ENCODE measurements around the gene R3HCC1L. TPM values are rescaled to one million over a fixed set of nuclear protein-coding genes. Genes with fewer than 3 reads are reported as not detected.
A peak's percentile ranks its signal among the peaks of the same experiment; 100 is the strongest.

R3HCC1L gene
- total RNA-seq, 4 donors from 2014 or later, result 9.0 to 11.6 (median 9.9) TPM

DNA sequence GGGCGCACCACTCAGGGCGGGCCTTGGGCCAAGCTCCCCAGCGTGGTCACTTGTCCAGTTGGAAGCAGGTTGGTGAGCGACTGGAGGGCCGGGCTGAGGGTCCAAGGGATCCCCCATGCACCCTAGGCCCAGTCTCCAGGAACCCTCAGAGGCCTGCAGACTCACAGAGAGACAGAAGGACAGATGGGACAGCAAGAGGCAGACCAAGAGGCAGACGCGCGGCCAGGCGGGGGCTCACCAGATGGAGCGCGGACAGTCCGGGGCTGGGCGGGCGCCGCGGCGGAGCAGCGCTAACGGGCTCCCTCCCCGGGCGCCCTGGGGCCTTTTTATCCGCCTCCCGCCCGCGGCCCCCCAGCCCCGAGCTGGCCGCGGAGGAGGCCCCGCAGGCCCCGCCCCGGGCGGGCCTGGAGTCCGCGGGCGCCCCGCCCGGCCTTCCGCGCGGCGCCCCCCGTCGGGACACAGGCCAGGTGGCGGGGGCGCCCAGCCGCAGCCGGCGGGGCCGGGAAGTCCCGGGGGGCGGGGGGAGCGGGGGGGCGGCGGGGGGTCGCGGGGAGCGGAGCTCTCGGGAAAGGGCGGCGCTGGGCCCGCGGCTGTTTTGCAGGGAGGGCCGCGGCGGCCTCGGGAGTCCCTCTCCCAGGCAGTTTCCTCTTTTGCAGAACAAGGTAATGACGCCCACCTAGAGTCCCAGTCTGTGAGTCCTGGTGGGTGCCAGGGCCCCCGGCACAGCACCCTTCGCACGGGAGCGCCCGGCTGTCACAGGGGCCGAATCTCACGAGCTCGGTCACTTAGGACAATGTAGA, 133.6 kb downstream of the R3HCC1L start, which contains the start of gene LOXL4:
TSS of gene LOXL4 (minus strand) at position 301 of the 800 bp plus-strand sequence. CDS start 5,175 bp downstream, outside the sequence.
- no peaks in the 10 kb centered on the region for H3K36me3 ChIP-seq
- DNase-seq (ENCODE audit: extremely low spot score), result no peak
- 38% methylated on average over 5 of the region's 75 CpGs for WGBS
- H3K9me3 ChIP-seq, result no peaks in the 10 kb centered on the region
- intact Hi-C loops (cut with DNase I), result no loop called here
- TF ChIP-seq POLR2A (IDR thresholded peaks at IDR 0.05; ENCODE audit: low read depth) (no peak), POLR2AphosphoS5 (IDR thresholded peaks at IDR 0.05) (peak in 1 of 2 donors; percentile 39)
- no peaks in the 10 kb centered on the region for H3K27me3 ChIP-seq
- peak within 1 kb of the TSS; percentile 61 to 69 (median 62) for H3K4me3 ChIP-seq
- H3K4me1 ChIP-seq, result peaks cover 22 to 56% (median 49%) of the 10 kb centered on the region in 4 donors
- peak within 1 kb of the TSS; percentile 89 to 90 (median 89) for H3K27ac ChIP-seq (replicated peaks in 1 of 4)

DNA sequence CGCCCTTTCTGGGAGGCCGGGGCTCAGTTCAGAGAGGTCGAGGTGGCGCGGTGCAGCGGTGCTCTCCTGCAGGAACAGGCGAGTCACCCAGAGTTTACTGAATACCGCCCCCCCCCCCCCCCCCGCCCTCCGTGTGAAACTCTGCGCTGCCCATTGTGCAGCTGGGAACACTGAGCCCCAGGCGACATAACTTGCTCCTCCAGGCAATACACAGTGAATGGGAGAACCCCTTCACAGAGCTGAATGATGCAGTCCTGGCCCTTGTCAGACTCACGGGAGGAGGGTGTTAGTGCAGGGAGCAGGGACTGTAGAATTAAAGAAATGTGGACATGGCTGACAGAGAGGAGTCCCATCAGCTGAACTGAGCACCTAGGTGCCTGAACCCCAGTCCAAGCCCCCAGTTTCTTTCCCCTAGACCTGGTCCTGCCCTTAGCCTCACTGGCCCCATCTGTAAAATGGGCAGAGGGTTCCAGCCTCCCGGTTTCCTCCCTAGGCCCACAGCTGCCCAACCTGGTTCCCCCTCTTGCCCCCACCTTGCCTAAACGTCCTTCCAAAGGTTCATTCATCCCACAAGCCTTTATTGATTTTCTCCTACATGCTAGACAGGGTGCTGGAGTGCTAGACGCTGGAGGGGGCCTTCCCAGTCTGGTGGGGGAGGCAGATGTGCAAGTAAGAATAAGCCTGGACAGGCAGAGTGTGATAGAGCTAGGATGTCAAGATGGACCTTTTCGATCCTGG, 134.4 kb downstream of the R3HCC1L start:
- Histone ChIP-seq H3K27me3 (no peaks in the 10 kb centered on the region), H3K4me3 (peak overlapping the region; percentile 61 to 69 (median 62)), H3K27ac (replicated peaks in 1 of 4) (peak overlapping the region; percentile 89 to 90 (median 89)), H3K36me3 (no peaks in the 10 kb centered on the region), H3K9me3 (no peaks in the 10 kb centered on the region), H3K4me1 (peaks cover 22 to 56% (median 49%) of the 10 kb centered on the region in 4 donors)
- 15% methylated on average over 9 of the region's 17 CpGs for WGBS
- no peak for DNase-seq (ENCODE audit: extremely low spot score)
- TF ChIP-seq EP300 (IDR thresholded peaks at IDR 0.05), result no peak
- TF ChIP-seq, protein P1, sequence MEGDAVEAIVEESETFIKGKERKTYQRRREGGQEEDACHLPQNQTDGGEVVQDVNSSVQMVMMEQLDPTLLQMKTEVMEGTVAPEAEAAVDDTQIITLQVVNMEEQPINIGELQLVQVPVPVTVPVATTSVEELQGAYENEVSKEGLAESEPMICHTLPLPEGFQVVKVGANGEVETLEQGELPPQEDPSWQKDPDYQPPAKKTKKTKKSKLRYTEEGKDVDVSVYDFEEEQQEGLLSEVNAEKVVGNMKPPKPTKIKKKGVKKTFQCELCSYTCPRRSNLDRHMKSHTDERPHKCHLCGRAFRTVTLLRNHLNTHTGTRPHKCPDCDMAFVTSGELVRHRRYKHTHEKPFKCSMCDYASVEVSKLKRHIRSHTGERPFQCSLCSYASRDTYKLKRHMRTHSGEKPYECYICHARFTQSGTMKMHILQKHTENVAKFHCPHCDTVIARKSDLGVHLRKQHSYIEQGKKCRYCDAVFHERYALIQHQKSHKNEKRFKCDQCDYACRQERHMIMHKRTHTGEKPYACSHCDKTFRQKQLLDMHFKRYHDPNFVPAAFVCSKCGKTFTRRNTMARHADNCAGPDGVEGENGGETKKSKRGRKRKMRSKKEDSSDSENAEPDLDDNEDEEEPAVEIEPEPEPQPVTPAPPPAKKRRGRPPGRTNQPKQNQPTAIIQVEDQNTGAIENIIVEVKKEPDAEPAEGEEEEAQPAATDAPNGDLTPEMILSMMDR (IDR thresholded peaks at IDR 0.05), result no peak
- no peak for TF ChIP-seq POLR2AphosphoS5 (IDR thresholded peaks at IDR 0.05)
- TF ChIP-seq POLR2A (IDR thresholded peaks at IDR 0.05; ENCODE audit: low read depth), result no peak
- intact Hi-C loops (cut with DNase I), result no loop called here

DNA sequence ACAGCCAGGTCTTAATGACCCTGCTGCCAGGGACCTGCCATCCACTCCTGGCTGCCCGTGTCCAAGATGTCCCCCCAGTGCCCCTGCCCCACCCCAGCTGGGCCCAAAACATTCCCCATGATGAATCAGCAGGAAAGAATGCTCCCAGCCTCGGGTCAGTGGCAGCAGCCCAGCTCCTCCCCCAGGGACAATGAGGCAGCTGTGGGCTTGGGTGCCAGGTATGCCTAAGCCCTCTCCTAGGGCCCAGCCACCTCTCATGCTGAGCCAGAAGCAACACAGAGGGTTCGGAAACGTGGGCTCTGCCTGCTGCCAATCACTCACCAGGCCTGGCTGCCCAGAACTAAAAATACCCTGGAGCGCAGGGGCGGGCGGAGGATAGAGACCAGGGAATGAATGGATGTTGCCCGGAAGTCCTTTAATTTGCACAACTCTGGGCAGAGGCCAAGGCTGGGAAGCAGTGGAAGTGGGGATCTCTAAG, 135.0 kb downstream of the R3HCC1L start:
- H3K27ac ChIP-seq (replicated peaks in 1 of 4), result peak overlapping the region; percentile 89 to 90 (median 89)
- no peaks in the 10 kb centered on the region for H3K27me3 ChIP-seq
- TF ChIP-seq, protein P1 (IDR thresholded peaks at IDR 0.05), result no peak
- no peak for TF ChIP-seq POLR2A (IDR thresholded peaks at IDR 0.05; ENCODE audit: low read depth)
- TF ChIP-seq POLR2AphosphoS5 (IDR thresholded peaks at IDR 0.05), result peak; percentile 76 to 81
- peak; percentile 17 for TF ChIP-seq EP300 (IDR thresholded peaks at IDR 0.05)
- H3K36me3 ChIP-seq, result no peaks in the 10 kb centered on the region
- H3K9me3 ChIP-seq, result no peaks in the 10 kb centered on the region
- H3K4me1 ChIP-seq, result peaks cover 22 to 56% (median 49%) of the 10 kb centered on the region in 4 donors
- no peak for DNase-seq (ENCODE audit: extremely low spot score)
- peak overlapping the region in 3 of 4 donors; percentile 2 to 63 (median 62) for H3K4me3 ChIP-seq
- intact Hi-C loops (cut with DNase I), result no loop called here
- WGBS, result 5% methylated on average over 6 of the region's 8 CpGs

DNA sequence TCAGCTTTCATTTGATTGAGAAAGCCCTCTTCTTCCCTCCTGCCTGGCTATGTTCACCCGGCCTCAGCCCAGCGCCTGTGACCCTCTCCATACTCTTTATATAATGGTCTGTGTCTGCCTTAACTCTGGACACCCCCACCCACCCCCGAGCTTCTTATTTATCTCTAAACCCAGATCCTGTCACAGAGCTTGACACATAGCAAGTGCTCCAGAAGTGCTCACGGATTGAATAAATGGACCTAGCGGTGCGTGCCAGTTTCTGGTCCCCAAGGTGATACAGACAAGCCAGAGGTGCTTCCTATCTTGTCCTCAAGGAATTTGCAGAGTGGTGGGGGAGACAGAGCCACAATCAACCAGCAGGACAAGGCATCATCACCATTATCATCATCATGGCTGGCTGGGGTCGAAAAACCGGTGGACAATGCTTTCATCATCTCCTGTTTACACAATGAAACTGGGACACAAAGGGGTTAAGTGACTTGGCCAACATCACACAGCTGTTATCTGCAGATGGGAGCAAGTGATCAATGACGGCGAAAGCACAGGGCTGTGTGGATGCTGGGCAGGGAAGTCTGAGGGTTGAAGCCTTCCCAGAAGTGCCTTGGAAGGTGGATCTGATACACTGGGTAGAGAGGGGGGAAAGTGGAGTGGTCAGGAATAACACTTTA, 135.8 kb downstream of the R3HCC1L start:
- Histone ChIP-seq H3K9me3 (no peaks in the 10 kb centered on the region), H3K27ac (replicated peaks in 1 of 4) (peak overlapping the region; percentile 89 to 90 (median 89)), H3K36me3 (no peaks in the 10 kb centered on the region), H3K27me3 (no peaks in the 10 kb centered on the region), H3K4me3 (no peak overlapping the region), H3K4me1 (peaks cover 22 to 56% (median 49%) of the 10 kb centered on the region in 4 donors)
- no peak for DNase-seq (ENCODE audit: extremely low spot score)
- intact Hi-C loops (cut with DNase I), result no loop called here
- 61% methylated on average over 10 of the region's 10 CpGs for WGBS
- no peak for TF ChIP-seq EP300 (IDR thresholded peaks at IDR 0.05)
- TF ChIP-seq, protein P1 (IDR thresholded peaks at IDR 0.05), result no peak
- no peak for TF ChIP-seq POLR2A (IDR thresholded peaks at IDR 0.05; ENCODE audit: low read depth)
- no peak for TF ChIP-seq POLR2AphosphoS5 (IDR thresholded peaks at IDR 0.05)
